MM.1S (cell line): ENCODE results near the gene ANKH.

Experiments used
- DNase-seq: peaks from one replicate; pipeline ENCODE4 v3.0.0-alpha.2; 2015
- H2AFZ ChIP-seq: fragments of 300-600 bp; sonication (generic); 2 replicates; pipeline ENCODE4 v1.6.0; 2016; ENCODE audit warnings: antibody characterized with exemption, low read length
- H3F3A ChIP-seq: fragments of 300-600 bp; sonication (generic); 2 replicates; pipeline ENCODE4 v1.6.1; 2016; ENCODE audit warnings: mild to moderate bottlenecking, antibody characterized with exemption, low read length, moderate library complexity, mixed read lengths; ENCODE audit not compliant: insufficient read depth
- H3K27ac ChIP-seq: fragments of 300-600 bp; sonication (generic); 2 replicates; pipeline ENCODE4 v1.5.1; 2016; ENCODE audit warnings: mild to moderate bottlenecking, low read length
- H3K27me3 ChIP-seq: fragments of 300-600 bp; sonication (generic); replicated peaks from 2 replicates; pipeline ENCODE4 v1.6.0; 2016; ENCODE audit warnings: low read length; ENCODE audit not compliant: insufficient read depth
- H3K36me3 ChIP-seq: fragments of 300-600 bp; sonication (generic); replicated peaks from 2 replicates; pipeline ENCODE4 v1.6.1; 2016; ENCODE audit warnings: mild to moderate bottlenecking, low read length, mixed read lengths; ENCODE audit not compliant: insufficient read depth
- H3K4me1 ChIP-seq: fragments of 300-600 bp; sonication (generic); 2 replicates; pipeline ENCODE4 v1.6.1; 2016; ENCODE audit warnings: low read length, mixed read lengths
- H3K4me2 ChIP-seq: fragments of 300-600 bp; sonication (generic); 2 replicates; pipeline ENCODE4 v1.6.0; 2016; ENCODE audit warnings: low read depth, low read length
- H3K4me3 ChIP-seq: fragments of 300-600 bp; sonication (generic); 2 replicates; pipeline ENCODE4 v1.5.1; 2016; ENCODE audit warnings: low read length, mixed read lengths
- H3K79me2 ChIP-seq: fragments of 300-600 bp; sonication (generic); 2 replicates; pipeline ENCODE4 v1.6.1; 2016; ENCODE audit warnings: mixed run types, low read length, mixed read lengths
- H3K9ac ChIP-seq: fragments of 300-600 bp; sonication (generic); 2 replicates; pipeline ENCODE4 v1.6.1; 2016; ENCODE audit warnings: low read length, mixed read lengths
- H3K9me2 ChIP-seq: fragments of 300-600 bp; sonication (generic); replicated peaks from 2 replicates; pipeline ENCODE4 v1.6.1; 2016; ENCODE audit warnings: mild to moderate bottlenecking, low read length, mixed read lengths; ENCODE audit not compliant: insufficient read depth
- H3K9me3 ChIP-seq: fragments of 300-600 bp; sonication (generic); replicated peaks from 2 replicates; pipeline ENCODE4 v1.6.1; 2016; ENCODE audit warnings: mild to moderate bottlenecking, low read length, mixed read lengths; ENCODE audit not compliant: insufficient read depth
- H4K20me1 ChIP-seq: fragments of 300-600 bp; sonication (generic); 2 replicates; pipeline ENCODE4 v1.6.1; 2016; ENCODE audit warnings: mild to moderate bottlenecking, low read length, moderate library complexity, mixed read lengths; ENCODE audit not compliant: insufficient read depth
- EZH2 ChIP-seq: fragments of 300-600 bp; sonication (generic); optimal IDR thresholded peaks from 2 replicates; pipeline ENCODE3; 2017; ENCODE audit warnings: low read depth, mild to moderate bottlenecking, antibody characterized with exemption, low read length, mixed read lengths
- EZH2phosphoT487 ChIP-seq: fragments of 300-600 bp; sonication (generic); IDR thresholded peaks from 2 replicates; pipeline ENCODE4 v1.6.1; 2018; ENCODE audit warnings: antibody characterized with exemption, low read length
- TF ChIP-seq, protein P1 (sequence below): fragments of 300-600 bp; sonication (generic); IDR thresholded peaks from 2 replicates; pipeline ENCODE4 v1.5.1; 2016; ENCODE audit warnings: antibody characterized with exemption, low read length, mixed read lengths

ANKH gene

DNA sequence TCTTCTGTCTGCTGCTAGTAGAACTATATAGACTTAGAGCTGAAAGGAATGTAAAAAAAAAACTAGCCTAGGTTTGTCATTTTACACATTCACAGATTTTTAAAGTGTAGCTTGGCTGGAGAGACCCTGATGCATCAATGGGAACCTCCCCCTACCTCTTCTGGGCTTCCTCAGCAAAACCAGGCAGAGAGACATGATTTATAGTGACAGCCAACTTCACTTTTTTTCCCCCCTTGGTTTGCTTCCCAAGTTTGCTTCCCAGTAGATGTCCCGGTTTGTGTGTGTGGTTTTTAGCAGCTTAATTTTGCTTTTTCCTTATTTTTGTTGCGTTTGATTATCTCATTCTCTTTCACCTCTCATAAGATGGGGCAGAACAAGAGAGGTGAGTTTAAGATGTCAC, 205.2 kb downstream of the ANKH start:
- Histone ChIP-seq H3K27ac (peak overlapping the region; percentile 94; the same call in 1 of the 2 replicates), H3K4me2 (peak overlapping the region; percentile 80), H3K9me3 (no peaks in the 10 kb centered on the region), H3K27me3 (no peaks in the 10 kb centered on the region), H3K4me1 (peaks cover 30% of the 10 kb centered on the region), H3K79me2 (peaks cover 77% of the 10 kb centered on the region), H3K36me3 (no peaks in the 10 kb centered on the region), H4K20me1 (peaks cover 20% of the 10 kb centered on the region), H3K9ac (no peak overlapping the region; the same call in 1 of the 2 replicates), H3K9me2 (no peaks in the 10 kb centered on the region), H2AFZ (no peak overlapping the region), H3K4me3 (peak overlapping the region; percentile 80; the same call in 1 of the 2 replicates), H3F3A (peaks cover 28% of the 10 kb centered on the region)
- TF ChIP-seq, protein P1, sequence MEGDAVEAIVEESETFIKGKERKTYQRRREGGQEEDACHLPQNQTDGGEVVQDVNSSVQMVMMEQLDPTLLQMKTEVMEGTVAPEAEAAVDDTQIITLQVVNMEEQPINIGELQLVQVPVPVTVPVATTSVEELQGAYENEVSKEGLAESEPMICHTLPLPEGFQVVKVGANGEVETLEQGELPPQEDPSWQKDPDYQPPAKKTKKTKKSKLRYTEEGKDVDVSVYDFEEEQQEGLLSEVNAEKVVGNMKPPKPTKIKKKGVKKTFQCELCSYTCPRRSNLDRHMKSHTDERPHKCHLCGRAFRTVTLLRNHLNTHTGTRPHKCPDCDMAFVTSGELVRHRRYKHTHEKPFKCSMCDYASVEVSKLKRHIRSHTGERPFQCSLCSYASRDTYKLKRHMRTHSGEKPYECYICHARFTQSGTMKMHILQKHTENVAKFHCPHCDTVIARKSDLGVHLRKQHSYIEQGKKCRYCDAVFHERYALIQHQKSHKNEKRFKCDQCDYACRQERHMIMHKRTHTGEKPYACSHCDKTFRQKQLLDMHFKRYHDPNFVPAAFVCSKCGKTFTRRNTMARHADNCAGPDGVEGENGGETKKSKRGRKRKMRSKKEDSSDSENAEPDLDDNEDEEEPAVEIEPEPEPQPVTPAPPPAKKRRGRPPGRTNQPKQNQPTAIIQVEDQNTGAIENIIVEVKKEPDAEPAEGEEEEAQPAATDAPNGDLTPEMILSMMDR: no peak
- no peak for TF ChIP-seq EZH2
- no peak for TF ChIP-seq EZH2phosphoT487
- DNase-seq: no peak

DNA sequence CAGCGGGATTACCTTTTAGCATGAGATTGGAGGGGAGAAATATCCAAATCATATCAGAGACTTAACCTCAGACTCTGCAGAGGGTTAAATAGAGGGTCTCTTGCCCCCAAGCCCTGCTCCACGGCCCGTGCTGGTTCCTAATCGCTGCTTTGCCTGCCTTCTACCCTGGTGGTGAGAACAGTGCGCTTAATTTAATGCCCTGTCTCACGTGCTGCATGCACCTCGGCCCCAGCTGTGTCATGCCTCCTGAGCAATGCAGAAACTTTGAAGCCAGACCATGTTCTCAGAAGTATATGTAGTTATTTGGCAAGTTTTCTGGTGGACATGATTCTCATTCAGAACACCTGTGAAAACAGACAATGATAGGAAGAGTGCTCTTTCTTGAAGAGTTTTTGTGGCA, 205.6 kb downstream of the ANKH start:
- Histone ChIP-seq H4K20me1 (peaks cover 19% of the 10 kb centered on the region), H3F3A (peaks cover 28% of the 10 kb centered on the region), H3K4me1 (peaks cover 27% of the 10 kb centered on the region), H2AFZ (no peak overlapping the region), H3K79me2 (peaks cover 73% of the 10 kb centered on the region), H3K4me2 (peak overlapping the region; percentile 80), H3K4me3 (peak overlapping the region; percentile 80), H3K36me3 (no peaks in the 10 kb centered on the region), H3K9me2 (no peaks in the 10 kb centered on the region), H3K27me3 (no peaks in the 10 kb centered on the region), H3K27ac (peak overlapping the region; percentile 94; the same call in 1 of the 2 replicates), H3K9me3 (no peaks in the 10 kb centered on the region), H3K9ac (peak overlapping the region; percentile 87)
- TF ChIP-seq, protein P1: peak; percentile 31; the same call in 1 of the 2 replicates
- TF ChIP-seq EZH2: no peak
- DNase-seq: peak; percentile 79

DNA sequence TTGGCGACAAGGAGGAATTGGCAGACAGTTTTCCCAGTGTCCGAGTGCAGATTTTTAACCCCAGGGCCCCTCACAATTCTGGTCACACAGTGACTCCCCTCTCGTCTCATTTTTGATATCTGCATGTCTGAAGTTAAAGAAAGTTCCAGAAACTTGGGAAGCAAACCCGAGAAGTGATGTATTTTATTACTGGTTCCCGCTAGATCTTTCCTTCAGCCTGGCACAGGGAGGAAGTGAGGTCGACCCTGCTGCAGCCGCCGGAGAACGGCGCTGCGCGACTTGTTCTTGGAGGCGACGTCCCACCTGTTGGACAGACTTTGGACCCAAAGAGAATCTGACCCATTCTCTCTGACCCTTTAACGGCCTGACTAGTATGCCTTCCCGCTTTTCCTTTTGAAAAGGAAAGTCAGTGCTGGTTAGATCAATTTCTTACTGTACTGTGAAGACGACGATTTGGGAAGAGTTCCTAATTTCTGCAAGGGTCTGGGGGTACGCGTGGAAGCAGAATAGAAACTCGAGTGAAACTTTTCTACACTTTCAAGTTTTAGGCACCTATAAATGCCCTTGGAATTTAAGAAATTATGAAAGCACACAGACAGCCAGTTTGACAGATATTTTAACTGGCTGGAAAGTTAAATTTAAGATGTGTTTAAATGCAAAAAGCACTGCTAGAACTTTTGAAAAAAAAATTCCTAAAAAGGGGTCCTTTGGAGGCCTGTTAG, 206.3 kb downstream of the ANKH start:
- no peak for TF ChIP-seq EZH2phosphoT487
- TF ChIP-seq, protein P1: no peak
- no peak for TF ChIP-seq EZH2
- no peaks in the 10 kb centered on the region for H3K9me2 ChIP-seq
- no peaks in the 10 kb centered on the region for H3K36me3 ChIP-seq
- peak; percentile 53 for DNase-seq
- peaks cover 28% of the 10 kb centered on the region for H3F3A ChIP-seq
- peak overlapping the region; percentile 94; the same call in 1 of the 2 replicates for H3K27ac ChIP-seq
- peak overlapping the region; percentile 80 for H3K4me2 ChIP-seq
- no peaks in the 10 kb centered on the region for H3K27me3 ChIP-seq
- H3K79me2 ChIP-seq: peaks cover 66% of the 10 kb centered on the region
- H3K4me1 ChIP-seq: peaks cover 24% of the 10 kb centered on the region
- no peaks in the 10 kb centered on the region for H3K9me3 ChIP-seq
- H3K9ac ChIP-seq: peak overlapping the region; percentile 87
- peak overlapping the region; percentile 30; the same call in 1 of the 2 replicates for H2AFZ ChIP-seq
- H4K20me1 ChIP-seq: peaks cover 18% of the 10 kb centered on the region
- peak overlapping the region; percentile 80 for H3K4me3 ChIP-seq
